Gastrocnemius medialis (tissue), 4 donors: ENCODE measurements around the gene ATP6V1B1.
"Not testable (repeated sequence)": the region's sequence is repeated elsewhere in the genome, so short reads cannot be mapped to it uniquely, and the experiment has no call there.

ENCODE experiments used
- POLR2A ChIP-seq, 2 donors: fragments of 450-650 bp; IDR thresholded peaks; one replicate each; pipeline ENCODE4 v1.6.1; 2017; ENCODE audit warnings: antibody characterized with exemption in 2 of 2, mild to moderate bottlenecking in 2 of 2, moderate library complexity in 2 of 2
- TF ChIP-seq, protein P1 (sequence below), 5 experiments: fragments of 450-650 bp in 3 of 5; fragments of 200-600 bp in 2 of 5; sonication (generic) in 2 of 5; IDR thresholded peaks in 4 of 5; conservative IDR thresholded peaks in 1 of 5; 1 replicate in 4 of 5; 2 replicates in 1 of 5; pipeline ENCODE4 v1.5.1; 2016 to 2019; ENCODE audit warnings: antibody characterized with exemption in 5 of 5, mild to moderate bottlenecking in 3 of 5, moderate library complexity in 3 of 5

DNA sequence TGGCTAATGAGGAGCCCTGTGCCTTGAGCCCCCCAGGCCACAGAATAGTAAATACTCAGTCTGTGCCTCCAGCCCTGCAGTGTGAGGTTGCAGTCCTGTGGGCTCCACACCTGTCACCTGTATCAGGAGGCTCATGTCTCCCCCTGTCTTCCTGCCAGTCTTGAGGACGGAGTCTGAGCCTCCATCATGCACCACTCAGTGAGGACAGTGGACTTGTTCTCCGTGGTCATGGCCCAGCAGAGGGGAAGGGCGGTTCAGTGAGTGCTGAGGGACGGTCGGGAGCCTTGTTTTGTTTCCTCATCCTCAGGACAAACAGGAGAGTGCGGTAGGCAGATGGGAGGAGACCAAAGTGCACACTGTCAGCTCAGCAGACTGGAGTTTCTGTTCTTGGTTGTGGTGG lies 76.1 kb downstream of the ATP6V1B1 start:
- TF ChIP-seq, protein P1, sequence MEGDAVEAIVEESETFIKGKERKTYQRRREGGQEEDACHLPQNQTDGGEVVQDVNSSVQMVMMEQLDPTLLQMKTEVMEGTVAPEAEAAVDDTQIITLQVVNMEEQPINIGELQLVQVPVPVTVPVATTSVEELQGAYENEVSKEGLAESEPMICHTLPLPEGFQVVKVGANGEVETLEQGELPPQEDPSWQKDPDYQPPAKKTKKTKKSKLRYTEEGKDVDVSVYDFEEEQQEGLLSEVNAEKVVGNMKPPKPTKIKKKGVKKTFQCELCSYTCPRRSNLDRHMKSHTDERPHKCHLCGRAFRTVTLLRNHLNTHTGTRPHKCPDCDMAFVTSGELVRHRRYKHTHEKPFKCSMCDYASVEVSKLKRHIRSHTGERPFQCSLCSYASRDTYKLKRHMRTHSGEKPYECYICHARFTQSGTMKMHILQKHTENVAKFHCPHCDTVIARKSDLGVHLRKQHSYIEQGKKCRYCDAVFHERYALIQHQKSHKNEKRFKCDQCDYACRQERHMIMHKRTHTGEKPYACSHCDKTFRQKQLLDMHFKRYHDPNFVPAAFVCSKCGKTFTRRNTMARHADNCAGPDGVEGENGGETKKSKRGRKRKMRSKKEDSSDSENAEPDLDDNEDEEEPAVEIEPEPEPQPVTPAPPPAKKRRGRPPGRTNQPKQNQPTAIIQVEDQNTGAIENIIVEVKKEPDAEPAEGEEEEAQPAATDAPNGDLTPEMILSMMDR (IDR thresholded peaks at IDR 0.05 in 4 of 5, conservative IDR thresholded peaks at IDR 0.05 in 1 of 5): not testable (repeated sequence)
- not testable (repeated sequence) for TF ChIP-seq POLR2A (IDR thresholded peaks at IDR 0.05)
